Fibroblast of skin of scalp (primary cell): ENCODE results near the gene LRRC59.
"Not testable (repeated sequence)": the region's sequence is repeated elsewhere in the genome, so short reads cannot be mapped to it uniquely, and the experiment has no call there.

ENCODE experiments used
- DNase-seq: peaks from one replicate; pipeline ENCODE4 v3.0.0-alpha.2; 2013

The LRRC59 gene

DNA sequence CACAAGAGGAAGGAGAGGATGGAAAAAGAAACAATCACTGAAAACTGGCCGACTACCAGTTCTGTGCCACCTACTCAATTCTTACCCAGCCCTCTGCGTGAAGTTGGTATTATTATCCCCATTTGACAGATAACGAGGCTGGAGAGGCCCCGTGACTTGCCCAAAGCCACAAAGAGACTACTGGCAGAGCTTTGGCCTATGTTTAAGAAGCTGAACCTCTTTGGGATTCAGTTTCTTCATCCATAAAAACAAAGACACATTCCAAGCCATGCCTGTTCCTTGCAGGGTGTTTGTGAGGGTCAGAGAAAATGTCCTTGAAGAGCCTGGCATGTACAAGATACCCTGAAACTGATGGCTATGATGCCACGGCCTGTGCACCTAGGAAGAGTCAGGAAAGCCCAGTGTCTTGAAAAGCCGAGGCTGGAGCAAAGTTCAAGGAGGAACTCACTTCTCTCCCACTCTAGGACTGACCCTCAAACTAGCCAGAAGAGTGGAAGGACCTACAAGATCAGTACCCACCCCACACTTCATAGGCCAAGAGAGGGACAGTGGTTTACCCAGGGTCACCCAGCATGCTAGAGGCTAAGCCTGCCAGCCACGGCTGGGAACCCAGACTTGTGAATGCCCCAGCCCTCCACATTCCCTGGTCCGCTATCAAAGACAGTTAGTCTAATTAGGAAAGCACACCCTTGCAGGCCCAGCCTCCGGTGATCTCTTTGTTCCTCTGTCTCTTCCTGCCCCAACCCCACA, 27.1 kb upstream of the LRRC59 start:
- no peak for DNase-seq

DNA sequence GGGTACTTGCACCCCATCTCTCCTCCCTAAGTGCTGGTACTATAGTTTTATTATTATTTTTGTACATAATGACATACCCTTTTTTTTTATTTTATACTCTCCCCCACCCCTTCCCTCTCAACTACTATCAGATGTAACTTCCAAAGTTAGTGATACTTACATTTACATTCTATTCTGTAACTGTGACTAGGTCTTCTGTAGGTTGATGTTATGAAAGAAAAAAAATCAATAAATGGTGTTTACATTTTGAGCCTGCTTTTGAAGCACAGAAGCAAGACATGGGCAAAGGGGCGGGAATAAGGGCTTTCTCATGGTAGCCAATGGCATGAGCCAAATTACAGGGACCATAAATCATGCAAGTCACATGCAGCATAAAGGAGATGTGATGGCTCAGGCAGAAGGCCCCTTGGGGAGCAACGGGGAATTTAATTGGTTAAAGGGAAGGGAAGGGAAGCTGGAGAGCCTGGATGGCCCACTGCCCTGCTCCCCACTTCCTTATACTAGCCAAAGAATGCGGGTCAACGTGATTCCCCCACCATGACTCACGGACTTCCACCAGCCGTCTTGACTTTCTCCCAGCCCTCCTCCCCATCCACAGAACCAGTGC, 26.3 kb upstream of the LRRC59 start:
- DNase-seq = peak; percentile 99

DNA sequence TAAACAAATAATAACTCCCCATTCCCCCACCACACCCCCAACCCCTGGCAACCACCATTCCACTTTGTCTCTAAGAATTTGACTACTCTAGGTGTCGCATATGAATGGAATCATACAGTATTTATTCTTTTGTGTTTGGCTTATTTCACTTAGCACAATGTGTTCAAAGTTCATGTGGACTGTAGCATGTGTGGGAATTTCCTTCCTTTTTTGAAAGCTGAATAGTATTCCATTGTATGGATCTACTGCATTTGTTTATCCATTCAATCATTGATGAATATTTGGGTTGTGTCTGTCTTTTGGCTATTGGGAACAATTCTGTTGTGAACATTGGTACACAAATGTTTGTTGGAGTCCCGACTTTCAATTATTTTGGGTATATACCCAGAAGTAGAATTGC, 25.4 kb upstream of the LRRC59 start:
- no peak for DNase-seq

DNA sequence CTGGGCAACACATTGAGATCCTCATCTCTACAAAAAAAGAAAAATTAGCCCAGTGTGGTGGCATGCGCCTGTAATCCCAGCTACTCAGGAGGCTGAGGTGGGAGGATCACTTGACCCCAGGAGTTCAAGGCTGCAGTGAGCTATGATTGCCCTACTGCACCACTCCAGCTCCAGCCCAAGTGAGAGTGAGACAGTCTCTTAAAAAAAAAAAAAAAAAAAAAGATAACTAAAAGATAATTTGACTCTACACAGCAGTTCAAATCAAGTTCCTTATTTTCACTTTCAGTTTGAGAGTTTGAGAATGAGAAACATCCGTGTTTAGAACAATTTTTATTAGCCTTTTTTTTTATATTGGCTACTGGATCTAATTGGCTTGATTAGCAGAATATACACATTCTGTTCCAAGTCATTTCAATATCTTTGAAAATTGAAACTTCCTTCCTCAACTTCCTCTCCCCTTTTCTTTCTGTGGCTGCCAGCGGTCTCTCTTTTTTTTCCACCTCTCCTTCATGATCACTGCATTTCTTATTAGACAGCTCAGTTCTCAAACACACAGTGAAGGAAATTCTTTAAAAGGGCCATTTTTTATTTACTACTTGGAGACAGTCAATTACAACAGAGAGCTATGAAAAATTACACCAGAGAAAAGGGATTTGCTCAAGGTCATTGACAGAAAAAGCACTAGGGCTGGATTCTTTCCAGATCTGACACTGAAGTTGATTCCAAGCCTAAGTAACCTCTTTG, 24.2 kb upstream of the LRRC59 start:
- peak; percentile 15 for DNase-seq

DNA sequence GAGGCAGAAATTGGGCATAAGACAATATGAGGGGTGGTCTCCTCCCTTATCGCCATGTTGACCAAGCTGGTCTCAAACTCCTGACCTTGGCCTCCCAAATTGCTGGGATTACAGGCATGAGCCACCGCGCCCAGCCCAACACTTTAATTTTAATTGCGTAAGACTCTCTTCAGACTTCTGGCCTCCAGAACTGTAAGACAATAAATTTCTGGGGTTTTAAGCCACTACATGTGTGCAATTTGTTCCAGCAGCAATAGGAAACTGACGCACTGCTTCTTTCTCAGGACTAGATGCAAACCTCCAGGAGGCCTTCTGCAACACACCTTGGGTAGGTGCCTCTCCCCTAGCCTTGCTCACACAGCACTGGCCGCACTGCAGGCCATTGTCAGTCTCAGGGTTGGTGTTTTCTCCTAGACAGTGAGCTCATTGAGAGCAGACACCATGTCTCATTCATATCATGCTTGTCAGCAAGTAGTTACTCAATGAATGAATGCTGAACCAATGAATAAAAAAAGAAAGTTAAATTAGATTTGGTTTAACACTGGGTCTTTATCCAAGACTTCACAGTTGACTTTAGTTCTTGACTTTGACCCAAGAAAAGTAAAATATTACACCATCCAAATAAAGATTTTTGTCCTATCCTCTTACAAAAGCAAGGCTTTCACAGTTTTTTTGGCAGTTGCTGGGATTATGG, 23.2 kb upstream of the LRRC59 start:
- DNase-seq = peak; percentile 25

DNA sequence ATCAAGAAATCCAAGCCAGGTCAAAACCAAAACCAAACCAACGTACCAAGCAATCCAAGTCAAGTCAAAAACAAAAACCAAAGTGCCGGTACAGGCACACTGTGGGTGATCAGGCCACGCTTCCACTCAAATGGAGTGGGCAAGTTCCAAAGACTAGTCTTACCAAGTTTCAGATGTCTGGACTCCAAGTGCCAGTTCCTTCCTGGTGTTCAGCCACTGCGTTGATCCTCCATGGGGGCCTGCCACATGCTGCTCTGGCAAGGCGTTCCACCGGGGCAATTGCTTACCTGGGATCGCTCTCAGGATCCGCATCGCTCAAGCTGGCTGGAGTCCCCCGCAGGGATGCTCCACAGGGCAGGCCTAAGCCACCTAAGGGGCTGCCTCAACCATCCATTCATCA, 22.3 kb upstream of the LRRC59 start:
- DNase-seq = not testable (repeated sequence)

DNA sequence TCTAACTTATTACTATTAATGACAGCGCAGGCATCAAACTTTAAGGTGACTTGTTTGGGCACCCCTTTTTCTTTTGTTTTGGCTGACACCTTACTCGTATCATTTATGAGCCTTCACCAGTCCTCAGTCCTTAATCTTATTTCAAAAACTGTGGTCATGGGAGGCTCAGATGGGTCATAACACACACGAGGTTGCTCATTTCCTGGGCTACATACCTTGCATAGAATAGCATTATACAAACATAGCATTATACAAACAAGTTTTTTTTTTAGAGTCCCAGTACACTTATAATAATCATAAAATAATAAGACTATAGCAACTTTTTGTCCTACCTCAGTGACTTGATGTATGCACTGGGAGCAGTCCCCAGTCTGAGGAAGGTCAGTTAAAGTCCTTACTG, 17.5 kb upstream of the LRRC59 start:
- DNase-seq = no peak

DNA sequence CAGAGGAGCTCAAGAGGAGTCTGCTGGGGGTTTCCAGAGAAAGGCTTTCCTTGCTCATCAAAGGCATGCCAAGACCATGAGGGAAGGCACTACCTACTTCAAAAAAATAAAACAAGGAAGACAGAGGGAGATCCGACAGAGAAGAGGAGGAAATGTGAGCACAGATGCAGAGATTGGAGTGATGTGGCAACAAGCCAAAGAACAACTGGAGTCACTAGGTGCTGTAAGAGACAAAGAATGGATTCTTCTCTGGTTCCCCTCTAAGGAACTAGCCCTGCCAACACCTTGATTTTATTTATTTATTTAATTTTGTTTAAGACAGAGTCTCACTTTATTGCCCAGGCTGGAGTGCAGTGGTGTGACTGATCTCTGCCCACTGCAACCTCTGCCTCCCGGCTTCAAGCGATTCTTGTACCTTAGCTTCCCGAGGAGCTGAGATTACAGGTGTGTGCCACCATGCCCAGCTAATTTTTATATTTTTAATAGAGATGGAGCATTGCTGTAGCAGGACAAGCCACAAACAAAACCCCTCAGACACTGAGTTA, 14.9 kb upstream of the LRRC59 start:
- DNase-seq = no peak

DNA sequence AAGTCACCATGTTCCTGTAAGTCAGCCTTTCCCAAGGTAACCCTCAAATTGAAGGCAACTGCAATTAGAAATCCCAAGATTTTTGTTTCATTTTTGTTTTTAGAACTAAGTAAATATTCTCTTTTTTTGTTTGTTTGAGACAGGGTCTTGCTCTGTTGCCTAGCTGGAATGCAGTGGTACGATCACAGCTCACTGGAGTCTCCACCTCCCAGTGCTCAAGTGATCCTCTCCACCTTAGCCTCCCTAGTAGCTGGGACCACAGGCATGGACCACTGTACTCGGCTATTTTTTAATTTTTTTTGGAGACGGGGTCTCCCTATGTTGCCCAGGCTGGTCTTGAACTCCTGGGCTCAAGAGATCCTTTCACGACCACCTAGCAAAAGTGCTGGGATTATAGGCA, 10.6 kb upstream of the LRRC59 start:
- no peak for DNase-seq

DNA sequence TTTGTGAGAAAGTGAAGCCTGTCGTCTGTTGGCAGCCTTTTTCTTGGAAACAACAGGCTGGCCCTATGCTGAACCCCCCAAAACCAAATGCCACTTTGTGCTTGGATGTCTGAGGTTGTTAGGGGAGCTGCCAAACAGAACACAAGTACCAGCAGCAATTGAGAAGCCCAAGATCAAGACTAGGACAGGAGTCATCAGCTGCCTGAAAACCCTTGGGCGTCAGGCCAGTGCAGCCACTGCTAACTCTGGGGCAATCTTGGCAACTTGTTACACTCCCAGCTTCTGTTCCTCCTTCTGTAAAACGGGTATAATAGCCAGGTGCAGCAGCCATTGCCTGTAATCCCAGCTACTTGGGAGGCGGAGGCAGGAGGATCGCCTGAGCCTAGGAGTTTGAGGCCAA, 9.3 kb upstream of the LRRC59 start:
- no peak for DNase-seq

DNA sequence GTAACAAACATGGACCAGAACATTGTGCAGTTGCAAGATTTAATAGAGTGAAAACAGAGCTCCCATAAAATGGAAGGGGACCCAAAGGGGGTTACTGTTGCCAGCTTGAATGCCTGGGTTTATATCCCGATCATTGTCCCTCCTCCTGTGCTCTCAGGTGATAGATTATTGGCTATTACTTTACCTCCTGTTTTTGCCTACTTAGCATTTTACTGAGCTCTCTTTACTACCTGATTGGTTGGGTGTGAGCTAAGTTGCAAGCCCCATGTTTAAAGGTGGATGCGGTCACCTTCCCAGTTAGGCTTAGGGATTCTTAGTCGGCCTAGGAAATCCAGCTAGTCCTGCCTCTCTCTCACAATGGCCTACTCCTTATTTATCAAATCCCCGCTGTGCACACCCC, 8.0 kb upstream of the LRRC59 start:
- DNase-seq = not testable (repeated sequence)

DNA sequence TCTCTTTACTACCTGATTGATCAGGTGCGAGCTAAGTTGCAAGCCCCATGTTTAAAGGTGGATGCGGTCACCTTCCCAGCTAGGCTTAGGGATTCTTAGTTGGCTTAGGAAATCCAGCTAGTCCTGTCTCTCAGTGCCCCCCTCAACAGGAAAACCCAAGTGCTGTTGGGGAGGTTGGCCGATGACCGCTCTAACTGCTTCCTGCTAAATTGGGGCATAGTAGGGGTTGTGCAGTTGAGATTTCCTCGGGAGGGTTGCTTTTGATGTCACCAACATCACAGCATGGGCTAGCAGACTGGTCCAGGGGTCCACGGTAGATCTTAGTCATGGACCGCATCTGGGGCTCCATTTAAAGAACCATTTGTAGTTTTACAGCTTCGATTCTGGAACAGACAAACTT, 2.3 kb upstream of the LRRC59 start:
- DNase-seq = not testable (repeated sequence)

DNA sequence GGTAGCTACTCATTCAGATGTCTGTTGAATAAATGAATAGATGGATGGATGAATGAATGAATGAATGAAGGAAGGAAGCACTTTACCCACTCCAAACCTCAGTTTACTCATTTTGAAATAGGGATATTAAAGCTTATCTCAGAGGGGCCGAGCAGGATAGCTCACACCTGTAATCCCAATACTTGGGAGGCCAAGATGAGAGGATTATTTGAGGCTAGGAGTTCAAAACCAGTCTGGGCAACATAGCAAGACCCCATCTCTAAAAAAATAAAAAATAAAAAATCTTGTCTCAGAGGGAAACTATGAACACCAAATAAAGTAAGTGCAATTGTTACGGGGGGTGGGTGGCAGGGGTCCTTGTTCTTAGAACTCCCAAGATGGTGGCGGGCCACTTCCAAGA, 1.3 kb upstream of the LRRC59 start:
- DNase-seq = not testable (repeated sequence)

DNA sequence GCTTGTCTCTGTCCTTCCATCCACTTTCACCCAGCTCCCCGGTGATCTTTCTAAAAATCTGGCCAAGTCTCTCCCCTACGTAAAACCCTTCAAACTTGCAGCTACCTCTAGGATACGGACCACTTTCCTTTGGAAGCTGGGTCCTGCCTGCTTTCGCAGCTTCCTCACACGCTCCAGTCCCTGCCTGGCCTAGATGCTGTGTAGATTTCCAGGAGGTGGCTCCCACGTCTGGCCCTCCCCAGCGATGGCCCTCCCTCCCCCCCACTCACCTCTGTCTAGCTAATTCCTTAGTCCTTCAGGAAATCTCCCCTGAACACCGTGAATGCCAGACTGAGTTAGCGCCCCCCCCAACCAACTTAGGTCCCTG, 579 bp upstream of the LRRC59 start:
- no peak for DNase-seq

DNA sequence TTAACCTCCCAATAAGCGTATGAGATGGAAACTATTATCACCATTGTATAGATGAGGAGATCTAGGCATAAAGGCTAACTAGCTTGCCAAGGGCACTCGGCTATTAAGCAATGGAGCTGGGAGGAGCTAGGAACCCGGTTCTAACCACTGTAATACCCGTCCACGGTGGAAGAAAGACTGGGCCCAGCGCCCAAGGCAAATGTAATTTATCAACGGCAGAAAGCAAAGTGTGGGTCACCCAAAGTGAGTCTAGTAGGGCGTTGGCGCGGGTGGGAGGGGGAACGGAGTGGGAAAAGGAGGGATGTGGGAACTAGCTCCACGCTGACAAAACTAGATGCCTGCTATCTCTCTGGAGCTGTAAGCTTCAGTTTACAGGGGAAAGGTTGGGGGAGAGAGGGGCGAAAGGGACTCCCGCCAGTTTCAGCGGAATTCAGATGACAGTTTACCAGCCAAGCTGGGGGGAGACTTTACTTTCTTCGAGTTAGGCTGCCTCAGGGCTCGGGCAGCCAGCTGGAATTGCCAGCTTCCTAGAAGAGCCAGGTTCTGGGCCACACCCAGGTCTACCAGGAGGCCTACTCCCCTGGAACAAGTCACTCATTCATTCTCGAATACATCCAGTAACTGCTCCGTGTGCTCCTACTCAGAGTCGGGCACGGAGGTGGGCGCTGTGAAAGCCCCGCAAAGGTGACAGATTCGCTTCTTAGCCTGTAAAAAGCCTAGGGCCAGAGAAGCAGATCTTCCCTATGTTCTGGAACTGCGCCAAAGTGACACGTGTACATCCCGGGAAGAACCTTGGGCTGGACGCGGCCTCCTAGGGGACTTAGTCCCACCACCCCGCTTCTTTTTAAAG, 837 bp downstream of the LRRC59 start:
- peak; percentile 53 for DNase-seq

DNA sequence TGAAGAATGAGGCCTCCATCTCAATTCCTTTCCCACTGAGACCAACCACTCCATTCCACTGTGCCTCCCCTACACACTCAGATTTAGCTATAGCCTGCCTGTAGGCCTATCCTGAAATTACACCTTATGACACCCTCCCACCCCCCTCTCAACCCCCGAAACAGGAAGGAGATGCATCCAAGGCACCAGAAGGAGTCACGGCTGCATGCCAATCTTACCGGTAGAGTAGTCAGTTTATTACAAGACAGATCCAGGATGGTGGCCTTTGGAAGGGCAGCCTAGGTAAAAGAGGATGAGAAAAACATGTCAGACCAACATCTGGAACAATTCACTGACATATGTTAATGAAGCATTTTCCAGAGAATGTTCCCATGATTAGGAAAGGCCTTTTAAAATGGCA, 2.6 kb downstream of the LRRC59 start:
- peak; percentile 16 for DNase-seq

DNA sequence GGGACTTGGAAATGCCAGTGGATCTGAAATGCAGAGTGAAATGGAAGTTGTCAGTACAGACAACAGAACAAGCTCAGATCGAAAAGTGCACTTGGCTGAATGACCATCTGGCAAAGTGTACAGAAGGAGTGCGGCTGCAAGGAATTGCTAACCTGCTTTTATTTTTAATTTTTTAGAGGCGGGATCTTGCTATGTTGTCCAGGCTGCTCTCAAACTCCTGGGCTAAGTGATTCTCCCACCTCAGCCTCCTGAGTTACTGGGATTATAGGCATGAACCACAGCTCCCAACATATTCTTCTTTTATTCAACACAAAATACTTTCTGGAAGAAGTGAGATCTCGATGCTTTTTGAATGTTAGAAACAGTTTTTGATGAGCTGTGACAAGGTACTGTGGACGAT, 3.6 kb downstream of the LRRC59 start:
- DNase-seq = no peak

DNA sequence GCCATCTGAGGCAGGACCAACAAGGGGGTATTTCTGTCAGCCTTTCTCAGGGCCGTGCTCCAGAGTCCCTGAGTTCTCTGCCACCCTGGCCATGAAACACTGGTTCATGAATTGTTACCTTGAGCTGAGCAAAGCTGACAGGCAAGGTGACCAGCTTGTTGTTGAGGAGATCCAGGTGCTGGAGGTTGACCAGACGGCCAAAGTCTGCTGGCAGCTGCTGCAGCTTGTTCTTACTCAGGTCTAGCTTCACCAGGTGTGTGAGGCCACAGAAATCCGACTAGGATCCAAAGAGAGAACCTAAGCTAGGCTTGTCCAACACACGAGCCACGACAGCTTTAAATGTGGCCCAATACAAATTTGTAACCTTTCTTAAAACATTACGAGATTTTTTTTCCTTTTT, 4.7 kb downstream of the LRRC59 start:
- DNase-seq = no peak

DNA sequence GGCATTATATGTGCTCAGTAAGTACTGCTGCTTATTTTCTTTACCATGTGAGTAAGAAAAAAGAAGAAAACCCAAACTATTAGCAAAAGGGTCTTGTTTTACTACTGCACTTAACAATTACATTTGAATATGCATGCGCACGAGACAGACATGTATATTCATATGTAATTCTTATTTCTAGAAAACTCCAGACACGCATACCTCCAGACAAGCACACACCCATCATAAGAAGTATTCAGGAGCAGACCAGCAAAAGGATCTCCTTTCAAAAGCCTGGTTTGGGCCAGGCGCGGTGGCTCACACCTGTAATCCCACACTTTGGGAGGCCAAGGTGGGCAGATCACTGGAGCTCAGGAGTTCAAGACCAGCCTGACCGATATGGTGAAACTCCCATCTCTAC, 7.8 kb downstream of the LRRC59 start:
- no peak for DNase-seq

DNA sequence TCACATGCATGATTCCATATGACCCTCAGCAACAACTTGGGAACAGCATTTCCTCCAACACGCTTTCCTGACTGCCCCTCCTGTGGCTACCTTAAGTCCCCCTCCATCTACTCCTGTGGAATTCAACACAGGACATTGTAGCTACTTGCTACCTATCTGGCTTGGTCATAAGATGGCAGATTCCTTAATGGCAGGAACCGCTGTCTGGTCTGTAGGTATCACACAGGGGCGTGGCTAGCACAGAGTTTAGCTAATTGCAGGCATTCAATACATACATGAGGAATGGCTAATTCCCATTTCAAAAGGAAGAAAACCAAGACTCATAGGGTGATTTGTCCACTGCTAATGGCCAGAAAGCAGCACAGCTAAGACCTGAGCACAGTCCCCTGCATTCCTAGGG, 8.6 kb downstream of the LRRC59 start:
- no peak for DNase-seq

DNA sequence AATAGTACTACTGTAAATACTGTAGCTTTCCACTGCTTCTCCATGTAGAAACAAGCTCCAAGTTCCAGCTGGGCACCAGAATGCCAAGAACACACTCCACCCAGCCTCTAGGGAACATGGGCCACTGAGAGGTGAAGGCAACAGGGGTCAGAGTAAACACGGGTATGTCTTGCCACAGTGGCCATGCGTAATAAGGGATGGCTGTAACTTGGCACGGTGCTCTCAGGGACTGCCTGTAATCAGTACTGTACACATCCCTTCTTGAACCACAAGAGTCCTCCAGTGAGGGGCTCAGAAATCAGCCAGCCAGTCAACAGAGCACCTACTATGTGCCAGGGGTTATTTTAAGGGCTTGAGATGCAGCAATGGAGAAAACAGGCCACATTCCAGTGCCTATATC, 10.8 kb downstream of the LRRC59 start:
- DNase-seq = no peak

DNA sequence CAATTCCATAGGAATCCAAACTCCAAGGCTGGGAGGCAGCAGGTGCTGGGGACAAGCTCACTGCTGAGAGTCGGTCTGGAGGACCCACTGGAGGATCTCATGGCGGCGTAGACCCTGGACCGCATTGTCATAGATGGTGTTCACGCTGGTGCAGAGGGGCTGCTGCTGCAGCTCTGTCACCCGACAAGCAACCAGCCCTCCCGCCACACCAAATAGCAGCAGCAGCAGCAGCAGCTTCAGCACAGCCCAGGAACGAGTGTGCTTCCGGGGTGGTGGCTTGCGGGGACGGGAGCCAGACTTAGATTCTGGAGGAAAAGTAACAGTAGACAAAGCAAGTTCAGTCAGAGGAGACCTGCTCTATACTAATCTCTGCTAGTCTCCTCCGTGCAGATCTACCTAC, 14.4 kb downstream of the LRRC59 start:
- DNase-seq = no peak
